Glutamatergic neuron (in vitro differentiated cells): Measurements from ENCODE around the gene CHST15. TPM values are rescaled to one million over a fixed set of nuclear protein-coding genes. Genes with fewer than 3 reads are reported as not detected.

Source experiments
- DNase-seq: peaks from one replicate; pipeline ENCODE4 v3.0.0; 2022
- H3K27ac Mint-ChIP-seq: one replicate; pipeline ENCODE4 v1.8.0; 2020; ENCODE audit warnings: mild to moderate bottlenecking, mixed read lengths, inconsistent platforms; ENCODE audit not compliant: unreplicated experiment
- H3K27me3 Mint-ChIP-seq: one replicate; pipeline ENCODE4 v1.8.0; 2020; ENCODE audit warnings: mild to moderate bottlenecking, moderate library complexity, mixed read lengths, inconsistent platforms; ENCODE audit not compliant: unreplicated experiment
- H3K36me3 Mint-ChIP-seq: one replicate; pipeline ENCODE4 v1.8.0; 2020; ENCODE audit warnings: mild to moderate bottlenecking, mixed read lengths, inconsistent platforms; ENCODE audit not compliant: unreplicated experiment
- H3K4me1 Mint-ChIP-seq: one replicate; pipeline ENCODE4 v1.8.0; 2020; ENCODE audit warnings: mild to moderate bottlenecking, low read depth, mixed read lengths, inconsistent platforms; ENCODE audit not compliant: unreplicated experiment
- H3K4me3 Mint-ChIP-seq: one replicate; pipeline ENCODE4 v1.8.0; 2020; ENCODE audit warnings: mild to moderate bottlenecking, mixed read lengths, inconsistent platforms; ENCODE audit not compliant: unreplicated experiment
- H3K9me3 Mint-ChIP-seq: one replicate; pipeline ENCODE4 v1.8.0; 2020; ENCODE audit warnings: mild to moderate bottlenecking, moderate library complexity, mixed read lengths, inconsistent platforms; ENCODE audit not compliant: unreplicated experiment
- CTCF ChIP-seq: fragments of 200-600 bp; sonication (generic); IDR thresholded peaks from one replicate; pipeline ENCODE4 v1.5.0; 2021; ENCODE audit not compliant: partially characterized antibody, unreplicated experiment
- total RNA-seq: library from RNA; stranded (reverse); fragmentation: NEBNext Ultra II Directional; extraction: Animal tissue kit (Norgen Biotek cat#: 25700); gene quantifications from one replicate; pipeline ENCODE4 v1.2.1, GENCODE V29; 2021; ENCODE audit not compliant: unreplicated experiment

CHST15 gene
- total RNA-seq, 1 donor from 2014 or later: 2.4 TPM

DNA sequence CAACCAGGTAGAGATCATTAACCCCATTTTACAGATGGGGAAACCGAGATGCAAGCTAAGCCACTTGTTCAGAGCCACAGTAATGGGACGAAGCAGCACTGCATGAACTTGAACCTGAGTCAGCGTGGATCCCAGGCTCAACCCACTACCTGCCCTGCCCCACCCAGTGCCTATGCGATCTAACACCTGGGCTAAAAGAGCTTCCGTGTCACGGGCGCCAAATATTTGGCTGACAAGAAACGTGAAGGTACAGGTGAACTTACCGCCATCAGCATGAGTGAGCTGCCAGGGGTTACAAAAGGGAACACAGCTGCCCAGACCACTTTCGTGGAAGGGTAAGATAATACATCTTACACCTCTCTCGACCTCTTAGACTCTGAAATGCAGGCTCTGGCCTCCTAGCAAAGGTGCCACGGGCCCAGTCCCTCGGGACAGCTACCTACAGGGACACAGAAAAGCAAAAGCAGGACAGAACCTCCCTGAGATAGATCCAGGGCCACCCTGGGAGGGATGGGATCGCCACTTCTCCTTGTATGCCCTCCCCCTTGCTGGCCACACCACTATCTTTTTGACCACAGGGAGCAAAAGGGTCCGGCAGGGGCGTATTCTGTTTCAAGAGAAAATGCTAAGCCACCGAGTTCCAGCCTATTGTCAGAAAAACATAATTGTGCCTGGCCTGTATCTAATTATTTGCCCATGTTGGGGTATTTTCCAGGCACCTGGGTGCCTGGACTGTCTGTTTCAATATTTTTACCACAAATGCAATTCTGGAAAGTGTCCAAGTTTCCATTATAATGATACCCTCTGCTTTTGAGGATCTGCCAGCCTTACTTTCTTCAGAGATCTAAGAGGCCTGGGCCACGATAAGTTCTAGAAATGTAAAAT is 6.4 kb downstream of the CHST15 start:
- TF ChIP-seq CTCF: no peak
- Mint-ChIP-seq H3K27me3 (peaks cover 17% of the 10 kb centered on the region), H3K9me3 (peaks cover 3% of the 10 kb centered on the region), H3K27ac (no peak overlapping the region), H3K36me3 (peaks cover 12% of the 10 kb centered on the region), H3K4me1 (peaks cover 7% of the 10 kb centered on the region), H3K4me3 (no peak overlapping the region)
- no peak for DNase-seq

DNA sequence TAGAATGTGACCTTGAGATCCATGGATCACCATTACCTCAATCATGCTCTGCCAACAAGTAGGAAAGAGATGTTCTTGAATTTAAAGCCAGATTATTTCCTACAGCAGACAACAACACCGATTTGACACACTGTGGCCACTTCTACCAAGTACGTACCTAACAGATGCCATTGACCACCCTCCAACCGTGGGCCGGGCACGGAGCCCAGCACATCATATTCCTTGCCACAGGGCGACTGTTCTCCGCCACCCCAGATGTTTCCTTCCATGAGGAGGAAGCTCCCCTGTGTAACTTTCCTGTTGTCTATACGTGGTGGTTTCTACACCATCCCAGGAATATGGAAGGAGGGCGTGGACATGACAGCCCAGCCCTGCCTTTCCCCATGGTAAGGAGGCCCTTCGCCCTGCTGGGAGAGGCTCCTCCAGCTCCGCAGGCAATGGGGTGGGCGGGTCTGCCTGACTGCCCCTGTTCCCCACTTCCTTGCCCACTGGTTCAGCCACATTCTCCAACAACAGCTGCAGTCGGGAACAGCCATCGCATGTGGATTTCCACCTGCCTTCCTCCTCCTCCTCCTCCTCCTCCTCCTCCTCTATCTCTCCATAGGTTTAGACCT is 7.2 kb downstream of the CHST15 start:
- no peak overlapping the region for H3K27ac Mint-ChIP-seq
- no peak overlapping the region for H3K4me3 Mint-ChIP-seq
- H3K36me3 Mint-ChIP-seq: peaks cover 14% of the 10 kb centered on the region
- H3K9me3 Mint-ChIP-seq: peaks cover 3% of the 10 kb centered on the region
- DNase-seq: no peak
- TF ChIP-seq CTCF: no peak
- H3K27me3 Mint-ChIP-seq: peaks cover 12% of the 10 kb centered on the region
- peaks cover 10% of the 10 kb centered on the region for H3K4me1 Mint-ChIP-seq

- Mint-ChIP-seq H3K4me3 (no peak overlapping the region), H3K36me3 (peaks cover 10% of the 10 kb centered on the region), H3K9me3 (peaks cover 1% of the 10 kb centered on the region), H3K4me1 (peaks cover 14% of the 10 kb centered on the region), H3K27me3 (peaks cover 9% of the 10 kb centered on the region), H3K27ac (no peak overlapping the region)
- no peak for TF ChIP-seq CTCF
- no peak for DNase-seq
These were observed 7.7 kb downstream of the CHST15 start for GRCh38 chr10:124085680-124086079.

GRCh38 chr10:124084708-124085107 is 8.7 kb downstream of the CHST15 start:
- no peak overlapping the region for H3K27ac Mint-ChIP-seq
- DNase-seq: no peak
- no peak for TF ChIP-seq CTCF
- peaks cover 19% of the 10 kb centered on the region for H3K4me1 Mint-ChIP-seq
- no peak overlapping the region for H3K4me3 Mint-ChIP-seq
- peaks cover 10% of the 10 kb centered on the region for H3K36me3 Mint-ChIP-seq
- peaks cover 4% of the 10 kb centered on the region for H3K27me3 Mint-ChIP-seq
- H3K9me3 Mint-ChIP-seq: peaks cover 1% of the 10 kb centered on the region
